Activated effector memory CD4-positive, alpha-beta T cell treated with anti-CD3 and anti-CD28 coated beads, Interleukin-2, amount 50 U/mL, for 16 hours (primary cell): ENCODE results near the gene SPDYE4.

Experiments used
- DNase-seq: peaks from one replicate; pipeline ENCODE4 v3.0.0-alpha.2; 2020

SPDYE4 gene

GRCh38 chr17:8736796-8737195, 21.6 kb downstream of the SPDYE4 start:
- DNase-seq = no peak

- DNase-seq = no peak
These were observed 22.0 kb downstream of the SPDYE4 start for GRCh38 chr17:8736362-8736761.

GRCh38 chr17:8735336-8735939, 22.9 kb downstream of the SPDYE4 start:
- no peak for DNase-seq

- no peak for DNase-seq
These were observed 23.5 kb downstream of the SPDYE4 start for GRCh38 chr17:8734876-8735275.

- DNase-seq = no peak
These were observed 25.8 kb downstream of the SPDYE4 start for GRCh38 chr17:8732406-8733085.

GRCh38 chr17:8729860-8730259, 28.5 kb downstream of the SPDYE4 start:
- no peak for DNase-seq

GRCh38 chr17:8729421-8729820, 28.9 kb downstream of the SPDYE4 start:
- DNase-seq = no peak

- no peak for DNase-seq
These were observed 29.4 kb downstream of the SPDYE4 start for GRCh38 chr17:8728971-8729370.

GRCh38 chr17:8728251-8728938, 30.0 kb downstream of the SPDYE4 start:
- no peak for DNase-seq

- no peak for DNase-seq
These were observed 31.3 kb downstream of the SPDYE4 start for GRCh38 chr17:8726941-8727555.

GRCh38 chr17:8725881-8726876, 32.2 kb downstream of the SPDYE4 start:
- no peak for DNase-seq

- no peak for DNase-seq
These were observed 33.9 kb downstream of the SPDYE4 start for GRCh38 chr17:8724451-8724850.

- no peak for DNase-seq
These were observed 37.8 kb downstream of the SPDYE4 start for GRCh38 chr17:8720596-8720995.

- DNase-seq = no peak
These were observed 38.8 kb downstream of the SPDYE4 start for GRCh38 chr17:8719291-8720246.

GRCh38 chr17:8718001-8718563, 40.3 kb downstream of the SPDYE4 start:
- DNase-seq = no peak

GRCh38 chr17:8713878-8714277, 44.5 kb downstream of the SPDYE4 start:
- no peak for DNase-seq

GRCh38 chr17:8713315-8713714, 45.0 kb downstream of the SPDYE4 start:
- DNase-seq = no peak

GRCh38 chr17:8712698-8713097, 45.6 kb downstream of the SPDYE4 start:
- DNase-seq = no peak

GRCh38 chr17:8711291-8711690, 47.1 kb downstream of the SPDYE4 start:
- no peak for DNase-seq

GRCh38 chr17:8710813-8711212, 47.5 kb downstream of the SPDYE4 start:
- no peak for DNase-seq

GRCh38 chr17:8709006-8709405, 49.3 kb downstream of the SPDYE4 start:
- DNase-seq = no peak
